ENCODE measurements around the gene FST.

The FST gene

DNA sequence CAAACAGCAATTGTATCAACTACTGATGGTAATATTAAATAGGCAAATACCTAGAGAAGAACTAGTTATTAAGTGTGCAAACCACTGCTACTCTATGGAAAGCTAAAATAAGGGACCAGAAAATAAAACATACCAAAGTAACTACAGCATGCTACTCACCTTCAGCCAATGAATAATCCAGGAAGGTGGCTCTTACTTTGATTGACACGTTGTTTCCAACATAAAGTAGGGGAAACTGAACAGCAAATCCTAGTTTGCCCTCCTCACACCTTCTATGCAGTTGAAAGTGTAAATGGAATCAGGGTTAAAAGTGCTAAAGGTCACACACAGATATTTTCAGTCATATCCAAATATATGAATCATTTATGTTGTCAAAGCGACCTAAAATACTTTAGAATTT is 5.1 kb upstream of the FST start:
- no peak for DNase-seq

GRCh38 chr5:53476019-53476418 is 4.4 kb upstream of the FST start:
- no peak for DNase-seq

DNA sequence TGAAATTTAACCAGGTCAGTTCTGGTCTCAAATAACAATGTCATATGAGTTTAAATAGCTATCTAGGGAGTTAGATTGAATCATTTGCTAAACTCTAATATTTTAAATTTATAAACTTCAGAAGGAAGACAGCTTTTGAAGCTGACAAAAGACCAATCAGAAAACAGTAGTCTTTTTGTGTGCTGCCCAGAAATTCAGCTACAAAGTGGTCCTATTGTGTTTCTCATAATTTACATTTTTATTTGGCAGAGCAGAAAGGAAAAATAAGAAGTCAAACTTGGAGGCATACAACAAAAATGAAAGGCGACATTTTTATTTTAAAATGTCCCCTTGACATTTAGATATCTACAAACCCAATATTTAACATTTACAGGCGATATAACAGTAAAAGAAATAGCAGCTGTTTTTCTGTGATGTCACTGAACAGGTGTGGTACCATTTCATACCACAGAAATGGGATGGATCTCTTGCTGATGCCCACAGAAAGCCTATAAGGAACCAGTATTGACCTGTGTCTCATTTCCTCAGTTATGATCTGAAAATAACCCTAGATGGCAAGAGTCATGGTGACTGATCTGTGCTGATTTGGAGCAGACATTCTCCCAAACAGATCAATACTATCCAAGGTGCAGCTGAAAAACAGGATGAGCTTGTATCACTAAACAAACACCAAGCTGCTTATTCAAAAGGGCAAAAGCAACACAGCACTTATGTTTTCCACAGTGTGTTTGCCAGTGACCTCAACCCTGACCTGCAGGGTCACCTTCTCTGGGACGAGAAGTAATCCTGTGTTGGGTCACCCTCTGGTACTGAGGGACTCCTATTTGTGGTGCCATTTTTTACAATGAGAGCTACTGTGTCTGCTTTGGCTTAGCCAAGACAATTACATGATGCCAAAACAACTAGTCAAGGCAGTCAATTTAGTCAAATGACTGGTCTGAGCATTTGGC is 3.6 kb upstream of the FST start:
- no peak for DNase-seq

GRCh38 chr5:53478411-53479044 is 1.9 kb upstream of the FST start:
- peak; percentile 74 for DNase-seq

DNA sequence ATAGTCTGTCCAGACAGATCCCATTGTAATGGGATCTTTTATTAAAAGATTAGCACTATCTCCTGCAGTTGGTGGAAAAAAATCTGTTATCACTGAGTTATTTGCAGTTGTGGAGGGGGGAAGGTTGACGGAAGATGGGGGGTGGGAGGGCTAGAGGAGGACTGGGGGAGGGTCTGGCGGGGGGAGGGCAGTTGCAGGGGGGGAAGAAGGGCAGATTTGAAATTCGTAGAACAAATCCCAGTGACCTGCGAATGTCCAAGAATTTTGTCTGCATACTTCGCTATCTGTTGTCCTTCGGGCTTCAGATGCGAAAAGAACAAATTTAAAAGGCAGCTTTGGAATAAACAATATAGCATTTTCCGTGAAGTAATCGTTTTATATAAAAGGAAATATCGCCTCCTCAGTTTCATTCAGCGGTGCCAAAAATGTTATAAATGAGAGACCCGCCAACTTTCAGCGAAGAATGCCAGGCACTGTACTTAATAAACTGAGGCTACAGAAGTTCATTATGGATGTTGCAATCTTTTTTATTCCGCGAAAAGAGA is 1.3 kb upstream of the FST start:
- DNase-seq = no peak

DNA sequence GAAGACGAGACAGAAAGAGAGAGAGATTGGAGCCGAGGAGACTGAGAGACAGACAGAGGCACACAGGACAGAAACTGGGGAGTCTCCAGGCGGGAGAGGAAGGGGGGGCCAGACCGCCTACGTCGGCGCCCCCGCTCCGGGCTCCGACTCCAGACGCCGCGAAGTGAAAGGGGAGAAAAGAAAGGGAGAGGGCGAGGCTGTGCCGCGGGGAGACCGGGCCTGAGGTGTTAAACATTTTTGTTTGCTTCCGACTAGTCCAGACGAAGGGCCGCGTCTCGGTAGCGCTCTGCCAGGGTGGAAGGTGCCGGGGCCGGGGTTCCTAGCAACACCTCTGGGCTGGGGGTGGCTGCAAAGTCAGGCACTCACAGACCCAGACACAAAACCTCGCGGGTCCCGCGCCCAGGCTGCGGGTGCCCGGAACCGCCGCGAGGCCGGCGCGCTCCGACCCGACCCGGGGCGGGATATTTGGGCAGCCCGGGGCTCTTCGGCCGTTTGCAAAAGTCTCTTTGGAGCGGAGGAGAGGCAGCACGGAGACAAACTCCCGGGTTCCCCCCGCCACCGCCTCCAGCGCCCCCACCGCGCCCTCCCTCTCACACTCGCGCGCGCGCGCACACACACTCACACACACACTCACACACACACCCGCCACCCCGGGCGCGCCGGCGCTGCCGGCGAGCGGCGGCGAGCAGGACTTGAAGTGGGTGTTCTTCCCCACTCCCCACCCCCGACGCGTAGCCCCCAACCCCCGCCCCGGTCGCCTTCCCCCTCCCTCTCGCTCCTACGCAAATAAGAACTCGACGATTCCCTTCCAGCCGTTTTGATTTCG is 626 bp upstream of the FST start:
- DNase-seq = peak; percentile 79

GRCh38 chr5:53481159-53481886 is 894 bp downstream of the FST start:
- DNase-seq = no peak

- peak; percentile 84 for DNase-seq
These were observed 1.7 kb downstream of the FST start for GRCh38 chr5:53481887-53482716.

DNA sequence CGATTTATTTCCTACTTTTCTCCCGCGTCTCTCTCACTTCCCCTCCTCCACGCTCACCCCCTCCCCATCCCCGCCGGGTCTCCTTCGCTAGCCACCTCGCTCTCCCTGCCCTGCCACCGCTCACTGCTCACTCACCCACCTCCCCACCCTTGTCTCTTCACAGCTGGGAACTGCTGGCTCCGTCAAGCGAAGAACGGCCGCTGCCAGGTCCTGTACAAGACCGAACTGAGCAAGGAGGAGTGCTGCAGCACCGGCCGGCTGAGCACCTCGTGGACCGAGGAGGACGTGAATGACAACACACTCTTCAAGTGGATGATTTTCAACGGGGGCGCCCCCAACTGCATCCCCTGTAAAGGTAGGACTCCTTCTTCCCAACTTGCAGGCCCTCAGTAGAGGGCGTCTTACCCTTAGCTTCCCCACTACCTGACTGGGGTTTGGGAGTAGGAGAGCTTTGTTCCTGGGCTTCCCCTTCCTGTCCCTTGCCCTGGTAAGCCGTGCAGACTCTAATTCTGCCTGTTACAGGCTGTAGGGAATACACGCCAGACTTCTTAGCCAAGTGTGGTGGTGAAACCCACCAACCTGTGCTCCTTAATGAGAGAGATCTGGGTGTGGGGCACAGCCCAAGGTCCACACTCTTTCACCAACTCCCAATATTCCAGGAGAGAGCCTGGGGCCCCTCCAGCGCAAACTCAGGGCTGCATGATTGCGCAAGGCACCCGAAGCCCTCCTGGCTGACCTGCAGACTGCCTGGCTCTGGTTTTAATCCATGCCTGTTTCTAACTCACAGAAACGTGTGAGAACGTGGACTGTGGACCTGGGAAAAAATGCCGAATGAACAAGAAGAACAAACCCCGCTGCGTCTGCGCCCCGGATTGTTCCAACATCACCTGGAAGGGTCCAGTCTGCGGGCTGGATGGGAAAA is 2.5 kb downstream of the FST start:
- DNase-seq = peak; percentile 85

DNA sequence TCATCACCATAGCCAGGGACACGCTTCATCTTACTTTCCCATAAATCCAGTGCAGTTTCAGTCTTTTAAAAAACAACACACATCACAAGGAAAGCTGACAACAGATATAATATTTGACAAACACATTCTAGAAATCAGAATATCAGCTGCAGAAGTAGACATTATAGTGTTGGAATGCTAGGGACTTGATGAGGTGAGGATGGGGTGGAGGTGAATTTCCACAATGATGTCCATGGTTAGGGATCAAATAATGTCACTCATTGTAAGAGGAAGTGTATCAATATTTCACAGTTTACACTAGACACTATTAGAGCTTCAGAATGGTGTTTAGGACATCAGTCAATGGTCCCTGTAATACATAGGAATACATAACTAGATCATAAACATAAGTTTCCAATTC is 7.0 kb downstream of the FST start:
- no peak for DNase-seq

DNA sequence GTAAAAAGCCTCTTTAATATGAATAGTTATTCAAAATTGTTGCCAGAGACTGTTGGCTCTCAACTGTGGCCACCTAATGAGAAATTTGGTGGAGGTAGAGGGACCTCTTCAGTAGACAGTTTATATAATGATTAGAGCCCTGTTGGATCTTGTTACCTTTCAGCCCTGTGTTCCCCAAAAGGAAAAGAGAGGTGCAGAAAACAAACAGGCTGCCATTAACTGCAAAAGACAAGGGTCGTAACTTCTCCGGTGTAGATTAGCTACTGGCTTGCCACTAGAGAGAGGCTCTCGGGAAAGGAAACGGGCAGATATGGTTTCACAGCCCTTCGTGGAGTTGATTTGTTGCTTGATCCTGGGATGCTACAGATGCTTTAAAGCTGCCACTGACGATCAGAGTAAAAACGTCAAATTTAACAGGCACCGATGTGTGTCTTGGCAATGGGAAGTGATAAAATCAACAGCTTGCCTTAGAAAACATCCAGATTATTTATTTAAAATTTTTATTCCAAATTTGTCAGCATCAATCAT is 7.8 kb downstream of the FST start:
- DNase-seq = no peak

DNA sequence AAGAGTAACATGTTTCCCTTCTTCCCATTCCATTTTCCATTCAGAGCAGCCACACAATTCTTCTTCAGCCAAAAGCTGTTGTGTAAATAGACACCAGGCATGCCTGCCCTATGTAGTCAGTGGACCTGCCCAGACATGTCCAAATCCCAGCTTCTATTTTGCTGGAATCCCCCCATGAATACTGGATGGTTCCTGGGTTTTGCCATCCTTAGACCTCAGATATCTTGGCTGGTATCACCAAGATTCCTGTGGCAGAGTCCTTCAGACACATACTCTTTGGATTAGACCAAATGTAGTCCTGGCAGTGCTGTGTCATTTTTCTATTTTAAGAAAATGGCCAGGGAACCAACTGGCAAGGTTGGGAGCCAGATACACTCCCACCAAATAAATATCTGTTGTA is 10.3 kb downstream of the FST start:
- no peak for DNase-seq

- no peak for DNase-seq
These were observed 20.6 kb downstream of the FST start for GRCh38 chr5:53501054-53501453.

- DNase-seq = no peak
These were observed 23.3 kb downstream of the FST start for GRCh38 chr5:53503562-53504218.

DNA sequence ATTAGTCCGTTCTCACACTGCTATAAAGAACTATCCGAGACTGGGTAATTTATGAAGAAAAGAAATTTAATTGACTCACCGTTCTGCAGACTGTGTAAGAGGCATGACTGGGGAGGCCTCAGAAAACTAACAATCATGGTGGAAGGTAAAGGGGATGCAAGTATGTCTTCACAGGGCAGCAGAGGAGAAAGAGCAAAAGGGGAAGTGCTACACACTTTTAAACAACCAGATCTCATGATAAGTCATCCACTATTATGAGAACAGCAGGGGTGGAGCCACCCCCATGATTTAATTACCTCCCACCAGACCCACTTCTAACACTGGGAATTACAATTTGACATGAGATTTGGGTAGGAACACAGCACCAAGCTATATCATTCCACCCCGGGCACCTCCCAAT is 26.6 kb downstream of the FST start:
- DNase-seq = no peak

DNA sequence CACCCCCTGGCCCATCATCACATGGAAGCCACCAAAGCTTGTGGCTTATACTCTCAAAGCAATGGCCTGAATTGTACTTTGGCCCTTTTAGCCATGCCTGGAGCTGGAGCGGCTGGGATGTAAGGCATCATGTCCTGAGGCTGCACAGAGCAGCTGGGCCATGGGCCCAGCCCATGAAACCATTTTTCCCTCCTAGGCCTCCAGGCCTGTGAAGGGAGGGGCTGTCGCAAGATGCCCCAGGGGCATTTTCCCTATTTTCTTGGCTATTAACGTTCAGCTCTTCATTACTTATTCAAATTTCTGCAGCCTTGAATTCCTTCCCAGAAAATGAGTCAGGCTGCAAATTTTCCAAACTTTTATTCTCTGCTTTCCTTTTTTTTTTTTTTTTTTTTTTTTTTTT is 27.7 kb downstream of the FST start:
- DNase-seq = no peak

GRCh38 chr5:53512539-53512938 is 32.1 kb downstream of the FST start:
- no peak for DNase-seq

DNA sequence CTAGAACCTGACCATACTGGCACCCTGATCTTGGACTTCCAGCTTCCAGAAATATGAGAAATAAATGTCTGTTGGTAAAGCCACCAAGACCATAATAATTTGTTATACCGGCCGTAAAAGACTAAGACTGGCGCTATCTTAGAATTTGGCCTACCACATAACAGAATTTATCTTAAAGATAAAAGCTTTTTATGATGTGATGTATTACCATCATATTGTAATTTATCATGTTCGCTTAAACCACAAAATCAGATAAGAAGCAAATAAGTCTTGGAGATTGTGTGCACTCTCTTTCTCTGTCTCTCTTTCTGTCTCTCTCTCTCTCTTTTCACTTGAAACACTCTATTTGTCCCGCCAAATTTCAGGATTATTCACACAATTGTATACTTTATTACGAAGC is 35.6 kb downstream of the FST start:
- no peak for DNase-seq

DNA sequence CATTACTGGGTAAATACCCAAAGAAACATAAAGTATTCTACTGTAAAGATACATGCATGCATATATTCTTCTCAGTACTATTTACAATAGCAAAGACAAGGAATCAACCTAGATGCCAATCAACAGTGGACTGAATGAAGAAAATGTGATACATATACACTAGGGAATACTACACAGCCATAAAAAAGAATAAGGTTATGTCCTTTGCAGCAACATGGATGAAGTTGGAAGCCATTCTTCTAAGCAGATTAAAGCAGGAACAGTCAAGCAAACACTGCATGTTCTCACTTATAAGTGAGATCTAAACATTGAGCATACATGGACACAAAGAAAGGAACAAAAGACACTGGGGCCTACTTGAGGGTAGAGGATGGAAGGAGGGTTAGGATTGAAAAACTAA is 40.4 kb downstream of the FST start:
- no peak for DNase-seq

Measured in islet precursor cell (in vitro differentiated cells).